Measurements from ENCODE around the gene CACNA2D3. TPM values are rescaled to one million over a fixed set of nuclear protein-coding genes. Genes with fewer than 3 reads are reported as not detected.

CACNA2D3 gene
- total and polyA plus RNA-seq, 2 donors from 2014 or later = 5.7 to 11.2 TPM

DNA sequence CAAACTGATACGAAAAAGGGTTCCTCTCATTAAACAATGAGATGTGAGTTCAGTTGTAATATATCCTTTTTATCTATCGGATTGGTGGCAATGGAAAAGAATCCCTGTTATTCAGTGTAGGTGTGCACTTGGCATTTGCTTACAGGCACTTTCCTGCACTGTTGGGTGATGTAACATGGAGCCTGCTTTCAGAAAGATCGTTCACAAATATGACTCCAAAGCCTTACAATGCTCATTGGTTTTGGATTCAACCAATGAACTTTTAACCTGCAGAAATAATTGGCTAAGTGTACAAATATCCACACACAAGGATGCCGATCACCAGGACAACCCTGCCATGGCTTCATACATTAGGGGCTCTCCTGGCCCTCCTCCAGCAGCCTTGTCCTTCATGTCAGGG, 996.9 kb downstream of the CACNA2D3 start:
- no peaks in the 10 kb centered on the region for H3K9me3 ChIP-seq (ENCODE audit: control insufficient read depth in 2 of 3, insufficient read depth in 1 of 3, low read length in 3 of 3)
- intact Hi-C loops (cut with DNase I) = no loop called here
- no peak overlapping the region for H3K9ac ChIP-seq (ENCODE audit: low read length in 3 of 3)
- no peaks in the 10 kb centered on the region for H3K36me3 ChIP-seq (ENCODE audit: control insufficient read depth in 2 of 3, insufficient read depth in 3 of 3, low read length in 3 of 3)
- no peaks in the 10 kb centered on the region for H3K27me3 ChIP-seq (ENCODE audit: control insufficient read depth, insufficient read depth, low read length)
- TF ChIP-seq, protein P1, sequence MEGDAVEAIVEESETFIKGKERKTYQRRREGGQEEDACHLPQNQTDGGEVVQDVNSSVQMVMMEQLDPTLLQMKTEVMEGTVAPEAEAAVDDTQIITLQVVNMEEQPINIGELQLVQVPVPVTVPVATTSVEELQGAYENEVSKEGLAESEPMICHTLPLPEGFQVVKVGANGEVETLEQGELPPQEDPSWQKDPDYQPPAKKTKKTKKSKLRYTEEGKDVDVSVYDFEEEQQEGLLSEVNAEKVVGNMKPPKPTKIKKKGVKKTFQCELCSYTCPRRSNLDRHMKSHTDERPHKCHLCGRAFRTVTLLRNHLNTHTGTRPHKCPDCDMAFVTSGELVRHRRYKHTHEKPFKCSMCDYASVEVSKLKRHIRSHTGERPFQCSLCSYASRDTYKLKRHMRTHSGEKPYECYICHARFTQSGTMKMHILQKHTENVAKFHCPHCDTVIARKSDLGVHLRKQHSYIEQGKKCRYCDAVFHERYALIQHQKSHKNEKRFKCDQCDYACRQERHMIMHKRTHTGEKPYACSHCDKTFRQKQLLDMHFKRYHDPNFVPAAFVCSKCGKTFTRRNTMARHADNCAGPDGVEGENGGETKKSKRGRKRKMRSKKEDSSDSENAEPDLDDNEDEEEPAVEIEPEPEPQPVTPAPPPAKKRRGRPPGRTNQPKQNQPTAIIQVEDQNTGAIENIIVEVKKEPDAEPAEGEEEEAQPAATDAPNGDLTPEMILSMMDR (IDR thresholded peaks at IDR 0.05; ENCODE audit: borderline replicate concordance, extremely low read depth, insufficient read depth) = no peak
- no peaks in the 10 kb centered on the region for H3K4me1 ChIP-seq (ENCODE audit: control insufficient read depth in 2 of 3, insufficient read depth in 2 of 3, low read depth in 1 of 3, low read length in 3 of 3)
- DNase-seq (no peak), FAIRE-seq (no peak)
- no peak overlapping the region for H3K27ac ChIP-seq (ENCODE audit: low read depth in 2 of 2, low read length in 2 of 2)
- H3K4me3 ChIP-seq (ENCODE audit: low read length in 3 of 3) = no peak overlapping the region

DNA sequence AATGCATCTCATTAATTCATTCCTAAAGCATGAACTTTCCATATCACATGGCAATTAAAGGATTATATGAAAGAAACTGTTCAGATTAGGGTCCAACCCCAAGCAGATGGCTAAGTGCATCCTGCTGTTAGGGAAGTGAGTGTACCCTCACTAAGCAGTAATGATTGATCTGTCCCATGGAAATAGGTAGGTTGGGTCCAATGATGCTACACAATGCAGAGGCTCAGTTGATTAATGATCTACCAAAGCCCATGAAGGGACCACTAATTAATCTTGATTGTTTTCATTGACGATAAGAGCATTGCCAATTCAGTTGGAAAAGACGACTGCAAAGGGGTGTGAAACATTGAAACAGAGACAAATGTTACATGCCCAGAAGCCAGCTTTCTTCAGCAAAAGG, 1000.0 kb downstream of the CACNA2D3 start:
- H3K9me3 ChIP-seq (ENCODE audit: control insufficient read depth in 2 of 3, insufficient read depth in 1 of 3, low read length in 3 of 3) = no peaks in the 10 kb centered on the region
- no peak overlapping the region for H3K4me3 ChIP-seq (ENCODE audit: low read length in 3 of 3)
- FAIRE-seq = no peak
- no peak for DNase-seq
- intact Hi-C loops (cut with DNase I) = no loop called here
- TF ChIP-seq, protein P1 (IDR thresholded peaks at IDR 0.05; ENCODE audit: borderline replicate concordance, extremely low read depth, insufficient read depth) = no peak
- no peak overlapping the region for H3K9ac ChIP-seq (ENCODE audit: low read length in 3 of 3)
- H3K4me1 ChIP-seq (ENCODE audit: control insufficient read depth in 2 of 3, insufficient read depth in 2 of 3, low read depth in 1 of 3, low read length in 3 of 3) = no peaks in the 10 kb centered on the region
- H3K27ac ChIP-seq (ENCODE audit: low read depth in 2 of 2, low read length in 2 of 2) = no peak overlapping the region
- no peaks in the 10 kb centered on the region for H3K27me3 ChIP-seq (ENCODE audit: control insufficient read depth, insufficient read depth, low read length)
- no peaks in the 10 kb centered on the region for H3K36me3 ChIP-seq (ENCODE audit: control insufficient read depth in 2 of 3, insufficient read depth in 3 of 3, low read length in 3 of 3)

Other genes starting within 250 kb of the CACNA2D3 start
- gene ACTR8, start 240.4 kb upstream of the CACNA2D3 start, total RNA-seq = 29.6 TPM
- gene ACTR8, start 240.4 kb upstream of the CACNA2D3 start, polyA plus RNA-seq (ENCODE audit: insufficient read depth, low read depth, low replicate concordance) = 20.4 TPM
- gene SELENOK, start 230.7 kb upstream of the CACNA2D3 start, total RNA-seq = 51.0 TPM
- gene SELENOK, start 230.7 kb upstream of the CACNA2D3 start, polyA plus RNA-seq (ENCODE audit: insufficient read depth, low read depth, low replicate concordance) = 106 TPM

All from kidney (tissue), 14 donors.